ENCODE data around the gene NRTN. TPM values are rescaled to one million over a fixed set of nuclear protein-coding genes. Genes with fewer than 3 reads are reported as not detected.

The NRTN gene
- total and polyA plus RNA-seq, 2 donors (not counting 3 experiments of a cell fraction or from before 2014, with no cell fraction given) = 0.41 TPM; not detected in 1

GRCh38 chr19:5809053-5809452, 4.2 kb downstream of the NRTN start:
- no peak overlapping the region for H2AFZ ChIP-seq (ENCODE audit: low read depth, low read length)
- FAIRE-seq = no peak
- H3K79me2 ChIP-seq (ENCODE audit: control insufficient read depth, insufficient read depth, low read length) = no peaks in the 10 kb centered on the region
- no TSS peak for BruUV-seq (replicated peaks)
- H3K9me3 ChIP-seq (replicated peaks; ENCODE audit: control insufficient read depth, insufficient read depth, low read length) = no peaks in the 10 kb centered on the region
- intact Hi-C loops (cut with micrococcal nuclease) (loop anchor here (10.0 kb wide), 1 partner anchor 176 kb away; no protein-coding TSS in a partner anchor), dilution Hi-C loops (cut with MboI; ENCODE audit: extremely low pct_ligation_motif_present, low sequenced_read_pairs) (no loop called here)
- no peaks in the 10 kb centered on the region for H3K4me1 ChIP-seq (ENCODE audit: control insufficient read depth, extremely low read depth, insufficient read depth, low read length)
- POLR2A ChIA-PET = interaction anchor here (1.2 kb wide), 1 partner anchor 20 kb away, joined by 3 read pairs; no protein-coding TSS in a partner anchor
- no peak overlapping the region for H3K27ac ChIP-seq (ENCODE audit: insufficient read depth, low read depth, low read length)
- DNase-seq (ENCODE audit: low read depth, low spot score) = no peak
- CTCF ChIA-PET = interaction anchor here (1.2 kb wide), 2 partner anchors 19 to 28 kb away, joined by 4 to 6 read pairs; no protein-coding TSS in a partner anchor
- H3K27me3 ChIP-seq (ENCODE audit: control insufficient read depth in 2 of 2, insufficient read depth in 2 of 2, low read length in 2 of 2) = peaks cover 2 to 7% of the 10 kb centered on the region in 2 experiments
- no peak overlapping the region for H3K4me3 ChIP-seq (replicated peaks in 1 of 3; ENCODE audit: insufficient read depth in 1 of 3, low read depth in 1 of 3, low read length in 3 of 3)
- H3K9ac ChIP-seq (replicated peaks; ENCODE audit: extremely low read depth, insufficient read depth, low read length) = no peak overlapping the region
- no peaks in the 10 kb centered on the region for H3K36me3 ChIP-seq (ENCODE audit: control insufficient read depth in 2 of 2, extremely low read depth in 1 of 2, insufficient read depth in 2 of 2, low read length in 2 of 2)
- TF ChIP-seq JUN (IDR thresholded peaks at IDR 0.05; ENCODE audit: borderline replicate concordance, insufficient read depth, insufficient read length, low read depth) = no peak
- no peak for TF ChIP-seq FOS (IDR thresholded peaks at IDR 0.05; ENCODE audit: borderline replicate concordance, insufficient read depth, low read length)
- TF ChIP-seq EZH2 (IDR thresholded peaks at IDR 0.05; ENCODE audit: borderline replicate concordance, low read depth, low read length, severe bottlenecking) = no peak
- TF ChIP-seq MYC (IDR thresholded peaks at IDR 0.05; ENCODE audit: low read depth, low read length) = no peak
- TF ChIP-seq POLR2AphosphoS5 (IDR thresholded peaks at IDR 0.05; ENCODE audit: insufficient read depth, low read depth, low read length) = no peak
- TF ChIP-seq CTCF (IDR thresholded peaks at IDR 0.05; ENCODE audit: extremely low read depth in 1 of 2, insufficient read depth in 1 of 2, low read depth in 1 of 2, low read length in 2 of 2) = no peak
- TF ChIP-seq GATA2 (IDR thresholded peaks at IDR 0.05; ENCODE audit: insufficient read depth, insufficient read length, low read depth, low read length) = no peak
- TF ChIP-seq POLR2A (IDR thresholded peaks at IDR 0.05; ENCODE audit: low read depth, low read length) = no peak
- no peak for TF ChIP-seq MAX (IDR thresholded peaks at IDR 0.05; ENCODE audit: insufficient read depth, insufficient read length)
- no peaks in the 10 kb centered on the region for H3K9me1 ChIP-seq (replicated peaks; ENCODE audit: control insufficient read depth, extremely low read depth, insufficient read depth, low read length)
- H3K4me2 ChIP-seq (ENCODE audit: insufficient read depth, low read length) = no peak overlapping the region
- H4K20me1 ChIP-seq (replicated peaks; ENCODE audit: control insufficient read depth, extremely low read depth, insufficient read depth, low read length) = no peaks in the 10 kb centered on the region

All from endothelial cell of umbilical vein (primary cell).